ENCODE measurements around the gene ING3. TPM values are rescaled to one million over a fixed set of nuclear protein-coding genes. Genes with fewer than 3 reads are reported as not detected.

The ING3 gene
- total and polyA plus RNA-seq, 9 of the 15 experiments (the other 6 are each of a cell fraction or from before 2014, with no cell fraction given) = 22.8 to 233 (median 50.4) TPM

DNA sequence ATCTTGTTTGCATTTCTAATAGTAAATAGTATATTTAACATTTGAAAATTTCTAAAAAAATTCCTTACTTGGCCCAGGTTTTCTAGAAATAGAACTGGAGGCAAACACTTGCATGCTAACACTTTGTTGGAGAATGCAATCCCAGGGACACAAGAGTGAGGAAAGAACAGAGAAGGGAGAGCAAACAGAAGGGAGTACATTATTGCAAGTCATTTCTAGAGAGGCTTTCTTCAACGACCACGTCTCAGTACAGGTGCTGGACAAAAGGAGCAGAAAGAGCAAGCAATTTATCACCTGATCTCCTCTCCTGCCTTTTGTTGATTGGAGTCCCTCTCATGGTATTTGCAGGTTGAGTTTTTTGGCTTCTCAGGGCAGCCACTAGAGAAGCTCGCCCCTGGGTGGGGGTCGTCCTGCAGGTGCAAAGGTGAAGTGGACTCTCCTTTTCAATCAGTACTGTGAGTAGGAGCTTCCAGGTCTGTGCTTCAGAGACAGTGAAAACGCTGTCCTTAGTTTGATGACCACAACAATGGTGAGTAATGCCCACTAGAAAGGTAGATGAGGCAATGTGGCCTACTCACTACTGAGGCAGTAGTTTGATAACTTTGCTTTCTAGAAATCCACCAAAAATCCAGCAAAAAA lies 43.1 kb downstream of the ING3 start (continued):
- TF ChIP-seq ARID3A (IDR thresholded peaks at IDR 0.05; ENCODE audit: borderline replicate concordance, low read depth, low read length) (no peak), ZNF224 (CRISPR knock-in tag; IDR thresholded peaks at IDR 0.05) (no peak), ZNF316 (IDR thresholded peaks at IDR 0.05) (peak; percentile 84), TEAD4 (IDR thresholded peaks at IDR 0.05; ENCODE audit: low read length) (0 out of 2 replicates have a peak, but pooled peaks have one; percentile 12), TEAD4 (CRISPR knock-in tag; IDR thresholded peaks at IDR 0.05; ENCODE audit: borderline replicate concordance) (no peak), TSC22D4 (tag; IDR thresholded peaks at IDR 0.05) (no peak)
- TF ChIP-seq, protein P1, sequence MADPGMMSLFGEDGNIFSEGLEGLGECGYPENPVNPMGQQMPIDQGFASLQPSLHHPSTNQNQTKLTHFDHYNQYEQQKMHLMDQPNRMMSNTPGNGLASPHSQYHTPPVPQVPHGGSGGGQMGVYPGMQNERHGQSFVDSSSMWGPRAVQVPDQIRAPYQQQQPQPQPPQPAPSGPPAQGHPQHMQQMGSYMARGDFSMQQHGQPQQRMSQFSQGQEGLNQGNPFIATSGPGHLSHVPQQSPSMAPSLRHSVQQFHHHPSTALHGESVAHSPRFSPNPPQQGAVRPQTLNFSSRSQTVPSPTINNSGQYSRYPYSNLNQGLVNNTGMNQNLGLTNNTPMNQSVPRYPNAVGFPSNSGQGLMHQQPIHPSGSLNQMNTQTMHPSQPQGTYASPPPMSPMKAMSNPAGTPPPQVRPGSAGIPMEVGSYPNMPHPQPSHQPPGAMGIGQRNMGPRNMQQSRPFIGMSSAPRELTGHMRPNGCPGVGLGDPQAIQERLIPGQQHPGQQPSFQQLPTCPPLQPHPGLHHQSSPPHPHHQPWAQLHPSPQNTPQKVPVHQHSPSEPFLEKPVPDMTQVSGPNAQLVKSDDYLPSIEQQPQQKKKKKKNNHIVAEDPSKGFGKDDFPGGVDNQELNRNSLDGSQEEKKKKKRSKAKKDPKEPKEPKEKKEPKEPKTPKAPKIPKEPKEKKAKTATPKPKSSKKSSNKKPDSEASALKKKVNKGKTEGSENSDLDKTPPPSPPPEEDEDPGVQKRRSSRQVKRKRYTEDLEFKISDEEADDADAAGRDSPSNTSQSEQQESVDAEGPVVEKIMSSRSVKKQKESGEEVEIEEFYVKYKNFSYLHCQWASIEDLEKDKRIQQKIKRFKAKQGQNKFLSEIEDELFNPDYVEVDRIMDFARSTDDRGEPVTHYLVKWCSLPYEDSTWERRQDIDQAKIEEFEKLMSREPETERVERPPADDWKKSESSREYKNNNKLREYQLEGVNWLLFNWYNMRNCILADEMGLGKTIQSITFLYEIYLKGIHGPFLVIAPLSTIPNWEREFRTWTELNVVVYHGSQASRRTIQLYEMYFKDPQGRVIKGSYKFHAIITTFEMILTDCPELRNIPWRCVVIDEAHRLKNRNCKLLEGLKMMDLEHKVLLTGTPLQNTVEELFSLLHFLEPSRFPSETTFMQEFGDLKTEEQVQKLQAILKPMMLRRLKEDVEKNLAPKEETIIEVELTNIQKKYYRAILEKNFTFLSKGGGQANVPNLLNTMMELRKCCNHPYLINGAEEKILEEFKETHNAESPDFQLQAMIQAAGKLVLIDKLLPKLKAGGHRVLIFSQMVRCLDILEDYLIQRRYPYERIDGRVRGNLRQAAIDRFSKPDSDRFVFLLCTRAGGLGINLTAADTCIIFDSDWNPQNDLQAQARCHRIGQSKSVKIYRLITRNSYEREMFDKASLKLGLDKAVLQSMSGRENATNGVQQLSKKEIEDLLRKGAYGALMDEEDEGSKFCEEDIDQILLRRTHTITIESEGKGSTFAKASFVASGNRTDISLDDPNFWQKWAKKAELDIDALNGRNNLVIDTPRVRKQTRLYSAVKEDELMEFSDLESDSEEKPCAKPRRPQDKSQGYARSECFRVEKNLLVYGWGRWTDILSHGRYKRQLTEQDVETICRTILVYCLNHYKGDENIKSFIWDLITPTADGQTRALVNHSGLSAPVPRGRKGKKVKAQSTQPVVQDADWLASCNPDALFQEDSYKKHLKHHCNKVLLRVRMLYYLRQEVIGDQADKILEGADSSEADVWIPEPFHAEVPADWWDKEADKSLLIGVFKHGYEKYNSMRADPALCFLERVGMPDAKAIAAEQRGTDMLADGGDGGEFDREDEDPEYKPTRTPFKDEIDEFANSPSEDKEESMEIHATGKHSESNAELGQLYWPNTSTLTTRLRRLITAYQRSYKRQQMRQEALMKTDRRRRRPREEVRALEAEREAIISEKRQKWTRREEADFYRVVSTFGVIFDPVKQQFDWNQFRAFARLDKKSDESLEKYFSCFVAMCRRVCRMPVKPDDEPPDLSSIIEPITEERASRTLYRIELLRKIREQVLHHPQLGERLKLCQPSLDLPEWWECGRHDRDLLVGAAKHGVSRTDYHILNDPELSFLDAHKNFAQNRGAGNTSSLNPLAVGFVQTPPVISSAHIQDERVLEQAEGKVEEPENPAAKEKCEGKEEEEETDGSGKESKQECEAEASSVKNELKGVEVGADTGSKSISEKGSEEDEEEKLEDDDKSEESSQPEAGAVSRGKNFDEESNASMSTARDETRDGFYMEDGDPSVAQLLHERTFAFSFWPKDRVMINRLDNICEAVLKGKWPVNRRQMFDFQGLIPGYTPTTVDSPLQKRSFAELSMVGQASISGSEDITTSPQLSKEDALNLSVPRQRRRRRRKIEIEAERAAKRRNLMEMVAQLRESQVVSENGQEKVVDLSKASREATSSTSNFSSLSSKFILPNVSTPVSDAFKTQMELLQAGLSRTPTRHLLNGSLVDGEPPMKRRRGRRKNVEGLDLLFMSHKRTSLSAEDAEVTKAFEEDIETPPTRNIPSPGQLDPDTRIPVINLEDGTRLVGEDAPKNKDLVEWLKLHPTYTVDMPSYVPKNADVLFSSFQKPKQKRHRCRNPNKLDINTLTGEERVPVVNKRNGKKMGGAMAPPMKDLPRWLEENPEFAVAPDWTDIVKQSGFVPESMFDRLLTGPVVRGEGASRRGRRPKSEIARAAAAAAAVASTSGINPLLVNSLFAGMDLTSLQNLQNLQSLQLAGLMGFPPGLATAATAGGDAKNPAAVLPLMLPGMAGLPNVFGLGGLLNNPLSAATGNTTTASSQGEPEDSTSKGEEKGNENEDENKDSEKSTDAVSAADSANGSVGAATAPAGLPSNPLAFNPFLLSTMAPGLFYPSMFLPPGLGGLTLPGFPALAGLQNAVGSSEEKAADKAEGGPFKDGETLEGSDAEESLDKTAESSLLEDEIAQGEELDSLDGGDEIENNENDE (IDR thresholded peaks at IDR 0.05; ENCODE audit: low read depth, low read length) = no peak
